Hepatocyte (in vitro differentiated cells): ENCODE results near the gene EMSY.

ENCODE experiments used
- EZH2 ChIP-seq: fragments of 200-600 bp; sonication (generic); IDR thresholded peaks from 2 replicates; pipeline ENCODE4 v1.6.1; 2016; ENCODE audit warnings: antibody characterized with exemption, mild to moderate bottlenecking, borderline replicate concordance
- TF ChIP-seq, protein P1 (sequence below): fragments of 200-600 bp; sonication (generic); IDR thresholded peaks from 2 replicates; pipeline ENCODE4 v1.5.1; 2016; ENCODE audit warnings: antibody characterized with exemption, mild to moderate bottlenecking; ENCODE audit not compliant: poor library complexity

DNA sequence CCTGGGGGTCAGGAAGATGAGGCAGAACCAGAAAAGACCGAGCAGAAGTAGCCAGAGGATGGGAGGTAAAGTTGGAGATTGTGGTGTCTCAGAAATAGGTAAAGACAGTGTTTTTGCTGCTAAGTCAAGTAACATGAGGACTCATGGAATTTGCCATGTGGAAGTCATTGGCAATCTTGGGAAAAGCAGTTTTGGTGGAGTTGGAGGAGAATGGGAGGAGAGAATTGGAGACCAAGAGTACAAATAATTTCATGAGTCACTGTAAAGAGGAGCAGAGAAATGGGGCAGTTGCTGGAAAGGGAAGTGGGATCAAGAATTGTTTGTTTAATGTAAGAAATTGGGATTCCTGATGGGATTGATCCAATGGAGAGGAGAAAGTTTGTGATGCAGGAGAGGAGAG is 114.1 kb downstream of the EMSY start:
- TF ChIP-seq, protein P1, sequence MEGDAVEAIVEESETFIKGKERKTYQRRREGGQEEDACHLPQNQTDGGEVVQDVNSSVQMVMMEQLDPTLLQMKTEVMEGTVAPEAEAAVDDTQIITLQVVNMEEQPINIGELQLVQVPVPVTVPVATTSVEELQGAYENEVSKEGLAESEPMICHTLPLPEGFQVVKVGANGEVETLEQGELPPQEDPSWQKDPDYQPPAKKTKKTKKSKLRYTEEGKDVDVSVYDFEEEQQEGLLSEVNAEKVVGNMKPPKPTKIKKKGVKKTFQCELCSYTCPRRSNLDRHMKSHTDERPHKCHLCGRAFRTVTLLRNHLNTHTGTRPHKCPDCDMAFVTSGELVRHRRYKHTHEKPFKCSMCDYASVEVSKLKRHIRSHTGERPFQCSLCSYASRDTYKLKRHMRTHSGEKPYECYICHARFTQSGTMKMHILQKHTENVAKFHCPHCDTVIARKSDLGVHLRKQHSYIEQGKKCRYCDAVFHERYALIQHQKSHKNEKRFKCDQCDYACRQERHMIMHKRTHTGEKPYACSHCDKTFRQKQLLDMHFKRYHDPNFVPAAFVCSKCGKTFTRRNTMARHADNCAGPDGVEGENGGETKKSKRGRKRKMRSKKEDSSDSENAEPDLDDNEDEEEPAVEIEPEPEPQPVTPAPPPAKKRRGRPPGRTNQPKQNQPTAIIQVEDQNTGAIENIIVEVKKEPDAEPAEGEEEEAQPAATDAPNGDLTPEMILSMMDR: no peak
- no peak for TF ChIP-seq EZH2
